Neural progenitor cell (in vitro differentiated cells): ENCODE data around the gene FAT2.

Source experiments
- CTCF ChIP-seq: fragments of 200-600 bp; sonication (generic); IDR thresholded peaks from 2 replicates; pipeline ENCODE4 v1.5.1; 2017; ENCODE audit warnings: antibody characterized with exemption, mild to moderate bottlenecking
- EZH2 ChIP-seq: fragments of 200-600 bp; sonication (generic); IDR thresholded peaks from 2 replicates; pipeline ENCODE4 v1.6.1; 2017; ENCODE audit warnings: antibody characterized with exemption, mild to moderate bottlenecking, moderate library complexity
- EZH2phosphoT487 ChIP-seq: fragments of 200-600 bp; sonication (generic); IDR thresholded peaks from 2 replicates; pipeline ENCODE4 v1.6.1; 2017; ENCODE audit warnings: antibody characterized with exemption

DNA sequence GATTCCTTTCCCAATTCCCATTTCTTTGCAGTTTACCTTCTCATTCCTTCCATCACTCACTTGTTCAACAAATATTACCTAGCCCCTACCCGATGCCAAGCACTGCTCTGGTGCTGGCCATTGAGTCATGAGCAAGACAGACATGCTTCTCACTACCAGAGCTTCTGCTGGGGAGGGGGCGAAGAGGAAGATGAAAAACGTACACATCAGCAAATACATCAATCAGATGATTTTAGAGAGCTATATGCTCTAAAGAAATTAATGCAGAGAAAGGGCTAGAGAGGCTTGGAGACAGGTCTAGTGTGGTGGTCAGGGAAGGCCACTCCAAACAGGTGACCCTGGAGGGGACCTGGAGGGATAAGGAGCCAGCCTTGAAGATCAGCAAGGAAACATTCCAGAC lies 14.4 kb upstream of the FAT2 start:
- TF ChIP-seq CTCF = no peak
- no peak for TF ChIP-seq EZH2
- no peak for TF ChIP-seq EZH2phosphoT487
